GM12865 (cell line): Measurements from ENCODE around the gene FAM237B.

Experiments used
- DNase-seq: peaks from one replicate; pipeline ENCODE4 v3.0.0; 2010; ENCODE audit warnings: low read depth
- H3K4me3 ChIP-seq: 2 replicates; pipeline ENCODE4 v1.5.1; 2011; ENCODE audit warnings: mild to moderate bottlenecking, low read depth, low read length, control low read depth
- CTCF ChIP-seq: IDR thresholded peaks from 2 replicates; pipeline ENCODE4 v1.5.1; 2011; ENCODE audit warnings: low read length, control low read depth, low read depth, inconsistent platforms; ENCODE audit not compliant: insufficient read depth; ENCODE audit errors: missing control alignments

FAM237B gene

GRCh38 chr7:90298145-90299038 lies 22.7 kb downstream of the FAM237B start:
- DNase-seq, result peak; percentile 26
- peak; percentile 50 for TF ChIP-seq CTCF
- H3K4me3 ChIP-seq, result no peak overlapping the region

GRCh38 chr7:90290244-90291113 lies 30.6 kb downstream of the FAM237B start:
- no peak overlapping the region for H3K4me3 ChIP-seq
- TF ChIP-seq CTCF, result no peak
- DNase-seq, result no peak

- TF ChIP-seq CTCF, result no peak
These were observed 33.0 kb downstream of the FAM237B start for GRCh38 chr7:90288154-90288553.

GRCh38 chr7:90276033-90276728 lies 44.9 kb downstream of the FAM237B start:
- H3K4me3 ChIP-seq, result no peak overlapping the region
- no peak for TF ChIP-seq CTCF

More at GRCh38 chr7:90288154-90288553, 33.0 kb downstream of the FAM237B start:
- no peak overlapping the region for H3K4me3 ChIP-seq
- DNase-seq, result no peak

GRCh38 chr7:90274161-90274560 lies 46.9 kb downstream of the FAM237B start:
- TF ChIP-seq CTCF, result no peak

More at GRCh38 chr7:90276033-90276728, 44.9 kb downstream of the FAM237B start:
- no peak for DNase-seq

GRCh38 chr7:90272242-90272641 lies 48.9 kb downstream of the FAM237B start:
- DNase-seq, result no peak
- H3K4me3 ChIP-seq, result no peak overlapping the region
- no peak for TF ChIP-seq CTCF

More at GRCh38 chr7:90274161-90274560, 46.9 kb downstream of the FAM237B start:
- H3K4me3 ChIP-seq, result no peak overlapping the region
- DNase-seq, result no peak
